ENCODE data around the gene OGFR.

OGFR gene

GRCh38 chr20:62792940-62793756 lies 11.5 kb upstream of the OGFR start:
- ChIA-PET POLR2A (no interaction called here), CTCF (interaction anchor here (1.3 kb wide), 1 partner anchor 125 kb away, joined by 3 read pairs; no protein-coding TSS in a partner anchor)
- TF ChIP-seq FOXM1 (IDR thresholded peaks at IDR 0.05; ENCODE audit: borderline replicate concordance) = no peak
- no peak for TF ChIP-seq FOXK2 (IDR thresholded peaks at IDR 0.05)
- no peak for TF ChIP-seq ZNF384 (IDR thresholded peaks at IDR 0.05)
- no peak for TF ChIP-seq PKNOX1 (IDR thresholded peaks at IDR 0.05)
- TF ChIP-seq NFRKB (IDR thresholded peaks at IDR 0.05) = no peak
- no peak for TF ChIP-seq L3MBTL2 (conservative IDR thresholded peaks at IDR 0.05)
- no peak for TF ChIP-seq LEF1 (IDR thresholded peaks at IDR 0.05; ENCODE audit: borderline replicate concordance)
- DNase-seq (ENCODE audit: extremely low spot score) = no peak

- ChIA-PET POLR2A (interaction anchor here (0.8 to 3.1 kb wide), 8 partner anchors 10 to 170 kb away, joined by 3 to 25 read pairs (median 4); partner anchors contain the start of genes OGFR and SLCO4A1), CTCF (no interaction called here)
- TF ChIP-seq CTBP1 (IDR thresholded peaks at IDR 0.05; ENCODE audit: borderline replicate concordance) = no peak
- TF ChIP-seq ZNF384 (IDR thresholded peaks at IDR 0.05) = no peak
- TF ChIP-seq NFRKB (IDR thresholded peaks at IDR 0.05) = no peak
- no peak for TF ChIP-seq PKNOX1 (IDR thresholded peaks at IDR 0.05)
- TF ChIP-seq HDGF (IDR thresholded peaks at IDR 0.05; ENCODE audit: borderline replicate concordance) = no peak
- TF ChIP-seq ELF4 (IDR thresholded peaks at IDR 0.05) = no peak
- no peak for TF ChIP-seq SP1 (IDR thresholded peaks at IDR 0.05)
- no peak for TF ChIP-seq FOXA1 (IDR thresholded peaks at IDR 0.05)
- TF ChIP-seq L3MBTL2 (conservative IDR thresholded peaks at IDR 0.05) = no peak
- TF ChIP-seq FOXK2 (IDR thresholded peaks at IDR 0.05) = no peak
- no peak for TF ChIP-seq LEF1 (IDR thresholded peaks at IDR 0.05; ENCODE audit: borderline replicate concordance)
- no peak for TF ChIP-seq SUZ12 (IDR thresholded peaks at IDR 0.05)
- no peak for TF ChIP-seq TARDBP (IDR thresholded peaks at IDR 0.05)
- no peak for TF ChIP-seq ARNT (IDR thresholded peaks at IDR 0.05)
- no peak for TF ChIP-seq BHLHE40 (IDR thresholded peaks at IDR 0.05; ENCODE audit: borderline replicate concordance)
- TF ChIP-seq FOXM1 (IDR thresholded peaks at IDR 0.05; ENCODE audit: borderline replicate concordance) = no peak
- no peak for DNase-seq (ENCODE audit: extremely low spot score)
Observed at GRCh38 chr20:62793757-62794006, 11.0 kb upstream of the OGFR start.

GRCh38 chr20:62794007-62794724 lies 10.5 kb upstream of the OGFR start:
- no peak for TF ChIP-seq ZNF384 (IDR thresholded peaks at IDR 0.05)
- TF ChIP-seq HDGF (IDR thresholded peaks at IDR 0.05; ENCODE audit: borderline replicate concordance) = peak; percentile 85; the same call in 1 of the 2 replicates
- peak; percentile 99 for TF ChIP-seq SP1 (IDR thresholded peaks at IDR 0.05)
- ChIA-PET POLR2A (interaction anchor here (0.6 to 3.1 kb wide), 11 partner anchors 10 to 171 kb away, joined by 3 to 25 read pairs (median 3); partner anchors contain the start of genes OGFR and SLCO4A1), CTCF (interaction anchor here (0.6 to 1.2 kb wide), 3 partner anchors 22 to 294 kb away, joined by 3 to 4 read pairs (median 3); no protein-coding TSS in a partner anchor)
- DNase-seq (ENCODE audit: extremely low spot score) = peak; percentile 94

GRCh38 chr20:62795023-62795761 lies 9.4 kb upstream of the OGFR start:
- ChIA-PET POLR2A (interaction anchor here (1.0 to 3.1 kb wide), 15 partner anchors 8 to 172 kb away, joined by 3 to 25 read pairs (median 4); partner anchors contain the start of genes COL9A3, OGFR and SLCO4A1), CTCF (interaction anchor here (1.2 kb wide), 2 partner anchors 13 to 295 kb away, joined by 3 to 4 read pairs; no protein-coding TSS in a partner anchor)
- peak; percentile 48 for DNase-seq (ENCODE audit: extremely low spot score)
- TF ChIP-seq L3MBTL2 (conservative IDR thresholded peaks at IDR 0.05) = peak; percentile 67
- TF ChIP-seq ARNT (IDR thresholded peaks at IDR 0.05) = no peak

GRCh38 chr20:62796699-62797491 lies 7.7 kb upstream of the OGFR start:
- no peak for DNase-seq (ENCODE audit: extremely low spot score)
- ChIA-PET CTCF (no interaction called here), POLR2A (interaction anchor here (0.6 to 3.1 kb wide), 10 partner anchors 7 to 173 kb away, joined by 3 to 25 read pairs (median 4); partner anchors contain the start of gene OGFR)
- TF ChIP-seq NFRKB (IDR thresholded peaks at IDR 0.05) (no peak), L3MBTL2 (conservative IDR thresholded peaks at IDR 0.05) (no peak), TARDBP (IDR thresholded peaks at IDR 0.05) (no peak), FOXA1 (IDR thresholded peaks at IDR 0.05) (no peak), ZNF384 (IDR thresholded peaks at IDR 0.05) (no peak), SUZ12 (IDR thresholded peaks at IDR 0.05) (no peak), FOXK2 (IDR thresholded peaks at IDR 0.05) (no peak), ELF4 (IDR thresholded peaks at IDR 0.05) (no peak), SP1 (IDR thresholded peaks at IDR 0.05) (no peak), HDGF (IDR thresholded peaks at IDR 0.05; ENCODE audit: borderline replicate concordance) (no peak), FOXM1 (IDR thresholded peaks at IDR 0.05; ENCODE audit: borderline replicate concordance) (no peak), PKNOX1 (IDR thresholded peaks at IDR 0.05) (no peak), BHLHE40 (IDR thresholded peaks at IDR 0.05; ENCODE audit: borderline replicate concordance) (no peak), LEF1 (IDR thresholded peaks at IDR 0.05; ENCODE audit: borderline replicate concordance) (no peak), CTBP1 (IDR thresholded peaks at IDR 0.05; ENCODE audit: borderline replicate concordance) (no peak), ARNT (IDR thresholded peaks at IDR 0.05) (no peak)

Data from HEK293T (cell line).